Prostate gland (tissue), 2 donors: ENCODE results near the gene VAPA.

Source experiments
- CTCF ChIP-seq, 4 experiments: fragments of 200-600 bp in 2 of 4; fragments of 450-650 bp in 2 of 4; sonication (generic) in 2 of 4; IDR thresholded peaks; 1 replicate in 3 of 4; 2 replicates in 1 of 4; pipeline ENCODE4 v1.5.1; 2016 to 2019; ENCODE audit warnings: antibody characterized with exemption in 4 of 4, mild to moderate bottlenecking in 2 of 4, moderate library complexity in 2 of 4
- POLR2A ChIP-seq: fragments of 450-650 bp; IDR thresholded peaks from one replicate; pipeline ENCODE4 v1.6.1; 2016; ENCODE audit warnings: antibody characterized with exemption, mild to moderate bottlenecking
- POLR2AphosphoS5 ChIP-seq: sonication (generic); formaldehyde crosslinking; IDR thresholded peaks from one replicate; pipeline ENCODE4 v1.6.1; 2017; ENCODE audit warnings: antibody characterized with exemption

GRCh38 chr18:9974279-9974915, 60.6 kb downstream of the VAPA start:
- TF ChIP-seq POLR2AphosphoS5 = no peak
- no peak for TF ChIP-seq CTCF (IDR thresholded peaks at IDR 0.05)
- no peak for TF ChIP-seq POLR2A
